ENCODE data around the gene SLC9C1.

- TF ChIP-seq CTCF (conservative IDR thresholded peaks at IDR 0.05; ENCODE audit: low read depth, low read length): no peak
- TF ChIP-seq RAD21 (IDR thresholded peaks at IDR 0.05; ENCODE audit: low read length): no peak
- no peak for TF ChIP-seq CEBPB (IDR thresholded peaks at IDR 0.05; ENCODE audit: low read depth, low read length)
- no peak for TF ChIP-seq USF2 (IDR thresholded peaks at IDR 0.05; ENCODE audit: low read depth, low read length)
- no peak for TF ChIP-seq CHD1 (IDR thresholded peaks at IDR 0.05; ENCODE audit: low read depth, low read length)
- TF ChIP-seq POLR2A (IDR thresholded peaks at IDR 0.05; ENCODE audit: low read depth, low read length): no peak
- no peak for TF ChIP-seq RFX5 (IDR thresholded peaks at IDR 0.05; ENCODE audit: low read depth, low read length)
- TF ChIP-seq SMC3 (IDR thresholded peaks at IDR 0.05; ENCODE audit: low read depth, low read length): no peak
- no peak for TF ChIP-seq MXI1 (IDR thresholded peaks at IDR 0.05; ENCODE audit: borderline replicate concordance, low read depth, low read length)
- no peak for TF ChIP-seq MAZ (IDR thresholded peaks at IDR 0.05; ENCODE audit: borderline replicate concordance, low read depth, low read length)
These were observed 41.4 kb upstream of the SLC9C1 start for GRCh38 chr3:112335434-112335781.

Measured in IMR-90 (cell line).